ENCODE data around the gene TOR1A. TPM values are rescaled to one million over a fixed set of nuclear protein-coding genes. Genes with fewer than 3 reads are reported as not detected.

Gene TOR1A
- total RNA-seq, 1 experiment from 2014 or later, result 24.4 TPM

DNA sequence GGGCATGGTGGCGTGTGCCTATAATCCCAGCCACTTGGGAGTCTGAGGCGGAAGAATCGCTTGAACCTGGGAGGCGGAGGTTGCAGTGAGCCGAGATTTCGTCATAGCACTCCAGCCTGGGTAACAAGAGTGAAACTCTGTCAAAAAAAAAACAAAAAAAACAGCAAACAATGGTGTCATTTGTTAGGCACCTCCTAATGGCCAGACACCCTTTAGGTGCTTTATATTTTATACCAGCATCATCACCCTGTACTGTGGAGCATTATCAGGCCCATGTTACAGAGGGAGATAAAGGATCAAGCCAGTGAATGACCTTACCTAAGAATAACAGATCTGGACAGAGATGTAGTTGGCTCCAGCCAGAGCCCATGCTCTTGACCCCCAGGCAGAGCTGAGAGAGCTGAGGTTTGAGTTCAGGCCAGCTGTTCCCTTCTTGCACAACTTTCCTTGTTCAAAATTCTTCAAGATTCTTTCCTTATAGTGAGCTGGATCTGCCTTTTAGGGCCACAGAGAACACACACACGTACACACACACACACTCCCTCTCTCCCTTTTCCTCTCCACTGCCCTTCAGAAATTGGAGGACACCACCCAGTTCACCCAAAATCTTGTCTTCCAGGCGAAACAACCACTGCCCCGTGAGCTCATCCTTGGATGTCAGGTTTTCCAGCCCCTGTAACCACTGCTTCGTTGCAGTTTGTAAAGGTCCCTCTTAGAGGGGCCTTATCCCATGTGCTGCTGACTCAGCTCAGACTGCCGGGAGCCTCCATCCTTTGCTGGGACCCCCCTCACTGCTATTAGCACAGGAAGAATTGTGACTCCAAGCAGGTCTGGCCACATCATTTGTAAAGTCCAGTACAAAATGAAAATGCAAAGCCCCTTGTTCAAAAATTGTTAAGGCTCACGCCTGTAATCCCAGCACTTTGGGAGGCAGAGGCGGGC lies 60.7 kb downstream of the TOR1A start:
- H2AFZ ChIP-seq (ENCODE audit: low read depth, low read length, poor library complexity, severe bottlenecking), result no peak overlapping the region
- H3K9me3 ChIP-seq (ENCODE audit: control insufficient read depth in 1 of 2, insufficient read depth in 1 of 2, low read depth in 1 of 2, low read length in 2 of 2), result no peaks in the 10 kb centered on the region
- TF ChIP-seq, protein P1, sequence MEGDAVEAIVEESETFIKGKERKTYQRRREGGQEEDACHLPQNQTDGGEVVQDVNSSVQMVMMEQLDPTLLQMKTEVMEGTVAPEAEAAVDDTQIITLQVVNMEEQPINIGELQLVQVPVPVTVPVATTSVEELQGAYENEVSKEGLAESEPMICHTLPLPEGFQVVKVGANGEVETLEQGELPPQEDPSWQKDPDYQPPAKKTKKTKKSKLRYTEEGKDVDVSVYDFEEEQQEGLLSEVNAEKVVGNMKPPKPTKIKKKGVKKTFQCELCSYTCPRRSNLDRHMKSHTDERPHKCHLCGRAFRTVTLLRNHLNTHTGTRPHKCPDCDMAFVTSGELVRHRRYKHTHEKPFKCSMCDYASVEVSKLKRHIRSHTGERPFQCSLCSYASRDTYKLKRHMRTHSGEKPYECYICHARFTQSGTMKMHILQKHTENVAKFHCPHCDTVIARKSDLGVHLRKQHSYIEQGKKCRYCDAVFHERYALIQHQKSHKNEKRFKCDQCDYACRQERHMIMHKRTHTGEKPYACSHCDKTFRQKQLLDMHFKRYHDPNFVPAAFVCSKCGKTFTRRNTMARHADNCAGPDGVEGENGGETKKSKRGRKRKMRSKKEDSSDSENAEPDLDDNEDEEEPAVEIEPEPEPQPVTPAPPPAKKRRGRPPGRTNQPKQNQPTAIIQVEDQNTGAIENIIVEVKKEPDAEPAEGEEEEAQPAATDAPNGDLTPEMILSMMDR (IDR thresholded peaks at IDR 0.05 in 2 of 3, conservative IDR thresholded peaks at IDR 0.05 in 1 of 3; ENCODE audit: borderline replicate concordance in 1 of 3, insufficient read depth in 1 of 3, low read depth in 2 of 3, low read length in 2 of 3), result no peak
- TF ChIP-seq SIN3A (IDR thresholded peaks at IDR 0.05; ENCODE audit: low read depth), result no peak
- no peak for TF ChIP-seq RAD21 (IDR thresholded peaks at IDR 0.05; ENCODE audit: low read depth)
- no peak for TF ChIP-seq SRF (IDR thresholded peaks at IDR 0.05; ENCODE audit: low read depth)
- TF ChIP-seq CBX3 (IDR thresholded peaks at IDR 0.05; ENCODE audit: low read depth), result no peak
- TF ChIP-seq ELF1 (IDR thresholded peaks at IDR 0.05; ENCODE audit: borderline replicate concordance, low read depth), result no peak
- TF ChIP-seq, protein P2, sequence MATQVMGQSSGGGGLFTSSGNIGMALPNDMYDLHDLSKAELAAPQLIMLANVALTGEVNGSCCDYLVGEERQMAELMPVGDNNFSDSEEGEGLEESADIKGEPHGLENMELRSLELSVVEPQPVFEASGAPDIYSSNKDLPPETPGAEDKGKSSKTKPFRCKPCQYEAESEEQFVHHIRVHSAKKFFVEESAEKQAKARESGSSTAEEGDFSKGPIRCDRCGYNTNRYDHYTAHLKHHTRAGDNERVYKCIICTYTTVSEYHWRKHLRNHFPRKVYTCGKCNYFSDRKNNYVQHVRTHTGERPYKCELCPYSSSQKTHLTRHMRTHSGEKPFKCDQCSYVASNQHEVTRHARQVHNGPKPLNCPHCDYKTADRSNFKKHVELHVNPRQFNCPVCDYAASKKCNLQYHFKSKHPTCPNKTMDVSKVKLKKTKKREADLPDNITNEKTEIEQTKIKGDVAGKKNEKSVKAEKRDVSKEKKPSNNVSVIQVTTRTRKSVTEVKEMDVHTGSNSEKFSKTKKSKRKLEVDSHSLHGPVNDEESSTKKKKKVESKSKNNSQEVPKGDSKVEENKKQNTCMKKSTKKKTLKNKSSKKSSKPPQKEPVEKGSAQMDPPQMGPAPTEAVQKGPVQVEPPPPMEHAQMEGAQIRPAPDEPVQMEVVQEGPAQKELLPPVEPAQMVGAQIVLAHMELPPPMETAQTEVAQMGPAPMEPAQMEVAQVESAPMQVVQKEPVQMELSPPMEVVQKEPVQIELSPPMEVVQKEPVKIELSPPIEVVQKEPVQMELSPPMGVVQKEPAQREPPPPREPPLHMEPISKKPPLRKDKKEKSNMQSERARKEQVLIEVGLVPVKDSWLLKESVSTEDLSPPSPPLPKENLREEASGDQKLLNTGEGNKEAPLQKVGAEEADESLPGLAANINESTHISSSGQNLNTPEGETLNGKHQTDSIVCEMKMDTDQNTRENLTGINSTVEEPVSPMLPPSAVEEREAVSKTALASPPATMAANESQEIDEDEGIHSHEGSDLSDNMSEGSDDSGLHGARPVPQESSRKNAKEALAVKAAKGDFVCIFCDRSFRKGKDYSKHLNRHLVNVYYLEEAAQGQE (IDR thresholded peaks at IDR 0.05; ENCODE audit: low read depth), result no peak
- TF ChIP-seq, protein P3, sequence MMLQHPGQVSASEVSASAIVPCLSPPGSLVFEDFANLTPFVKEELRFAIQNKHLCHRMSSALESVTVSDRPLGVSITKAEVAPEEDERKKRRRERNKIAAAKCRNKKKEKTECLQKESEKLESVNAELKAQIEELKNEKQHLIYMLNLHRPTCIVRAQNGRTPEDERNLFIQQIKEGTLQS (IDR thresholded peaks at IDR 0.05), result no peak
- no peak for TF ChIP-seq TCF7L2 (IDR thresholded peaks at IDR 0.05; ENCODE audit: borderline replicate concordance, extremely low read depth, insufficient read depth, insufficient read length)
- no peak for TF ChIP-seq ZNF274 (IDR thresholded peaks at IDR 0.05; ENCODE audit: low read depth, low read length)
- no peak for TF ChIP-seq EGR1 (IDR thresholded peaks at IDR 0.05; ENCODE audit: low read depth)
- TF ChIP-seq, protein P4, sequence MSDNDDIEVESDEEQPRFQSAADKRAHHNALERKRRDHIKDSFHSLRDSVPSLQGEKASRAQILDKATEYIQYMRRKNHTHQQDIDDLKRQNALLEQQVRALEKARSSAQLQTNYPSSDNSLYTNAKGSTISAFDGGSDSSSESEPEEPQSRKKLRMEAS (IDR thresholded peaks at IDR 0.05), result no peak
- TF ChIP-seq YY1 (IDR thresholded peaks at IDR 0.05; ENCODE audit: extremely low read depth, insufficient replicate concordance, low read depth, low read length), result no peak
- TF ChIP-seq JUND (IDR thresholded peaks at IDR 0.05), result no peak
- TF ChIP-seq EZH2phosphoT487 (IDR thresholded peaks at IDR 0.05; ENCODE audit: borderline replicate concordance), result no peak
- peak overlapping the region in 1 of 2 experiments; percentile 38; a peak in 1 of 4 replicates for H3K4me3 ChIP-seq (replicated peaks in 1 of 2; ENCODE audit: low read depth in 1 of 2, low read length in 2 of 2)
- RAD21 ChIA-PET (ENCODE audit: low non-redundant PET in 1 of 2, low total read pairs in 2 of 2, uncharacterized antibody in 2 of 2, unreplicated experiment in 2 of 2), result no interaction called here
- H4K20me1 ChIP-seq (ENCODE audit: insufficient read depth), result no peaks in the 10 kb centered on the region
- peak; percentile 13; the same call in 1 of the 2 replicates for ATAC-seq
- DNase-seq (ENCODE audit: low read depth, low spot score), result no peak
- H3K9ac ChIP-seq (ENCODE audit: low read length), result peak overlapping the region; percentile 28; the same call in 1 of the 2 replicates
- POLR2A ChIA-PET, result interaction anchor here (0.7 kb wide), 1 partner anchor 26 kb away, joined by 3 read pairs; no protein-coding TSS in a partner anchor
- CTCF ChIA-PET, result no interaction called here
- H3K4me2 ChIP-seq (ENCODE audit: low read length), result peak overlapping the region; percentile 74
- H3K4me1 ChIP-seq (ENCODE audit: control insufficient read depth in 1 of 2, insufficient read depth in 2 of 2, low read length in 2 of 2), result peaks cover 26 to 32% of the 10 kb centered on the region in 2 experiments
- no peaks in the 10 kb centered on the region for H3K79me2 ChIP-seq (ENCODE audit: insufficient read depth, low read length)
- intact Hi-C loops (cut with micrococcal nuclease), result no loop called here
- peak overlapping the region; percentile 63 for H3K27ac ChIP-seq (ENCODE audit: low read depth, low read length)
- no peaks in the 10 kb centered on the region for H3K27me3 ChIP-seq (ENCODE audit: insufficient read depth, low read length)
- no peaks in the 10 kb centered on the region for H3K9me2 ChIP-seq (ENCODE audit: insufficient read depth)
- no TSS peak for BruUV-seq (replicated peaks)
- H3K36me3 ChIP-seq (ENCODE audit: control insufficient read depth in 1 of 2, insufficient read depth in 2 of 2, low read length in 2 of 2), result no peaks in the 10 kb centered on the region
